PC-9 (cell line): ENCODE data around the gene RFWD3. TPM values are rescaled to one million over a fixed set of nuclear protein-coding genes. Genes with fewer than 3 reads are reported as not detected.

Experiments used
- BruUV-seq: library from RNA; stranded (reverse); fragments of 400-500 nt; replicated peaks from 2 replicates; lab custom pipeline; 2021; lab: Mats Ljungman, UMichigan
- CTCF ChIA-PET: fragments of 300-600 bp; sonication (Branson Sonifier 250); formaldehyde crosslinking; loops from one replicate; lab custom pipeline; 2022; ENCODE audit warnings: antibody characterized with exemption; lab: Charles Lee
- POLR2A ChIA-PET: fragments of 300-600 bp; sonication (Branson Sonifier 250); formaldehyde crosslinking; loops from one replicate; lab custom pipeline; 2022; ENCODE audit warnings: antibody characterized with exemption; ENCODE audit not compliant: unreplicated experiment; lab: Charles Lee
- DNase-seq, 2 experiments: peaks; one replicate each; pipeline versions ENCODE4 v3.0.0 to v3.0.0-alpha.2; 2015 to 2022; ENCODE audit warnings: mixed read lengths in 1 of 2
- H2AFZ ChIP-seq: fragments of 200-600 bp; sonication (generic); 2 replicates; pipeline ENCODE4 v1.8.1; 2017; ENCODE audit warnings: antibody characterized with exemption
- H3F3A ChIP-seq: fragments of 200-600 bp; sonication (generic); 2 replicates; pipeline ENCODE4 v1.8.1; 2017; ENCODE audit warnings: antibody characterized with exemption, mild to moderate bottlenecking, low read depth; ENCODE audit not compliant: insufficient read depth
- H3K27ac ChIP-seq: fragments of 200-600 bp; sonication (generic); 2 replicates; pipeline ENCODE4 v1.6.1; 2016; ENCODE audit warnings: mixed run types
- H3K27me3 ChIP-seq: fragments of 200-600 bp; sonication (generic); 2 replicates; pipeline ENCODE4 v1.6.1; 2016; ENCODE audit warnings: low read depth, mixed run types; ENCODE audit not compliant: insufficient read depth
- H3K36me3 ChIP-seq: fragments of 200-600 bp; sonication (generic); 2 replicates; pipeline ENCODE4 v1.6.1; 2016; ENCODE audit warnings: low read depth, mixed run types
- H3K4me1 ChIP-seq: fragments of 200-600 bp; sonication (generic); replicated peaks from 2 replicates; pipeline ENCODE4 v1.6.1; 2016; ENCODE audit warnings: mixed run types; ENCODE audit not compliant: insufficient read depth
- H3K4me2 ChIP-seq: fragments of 200-600 bp; sonication (generic); 2 replicates; pipeline ENCODE4 v1.6.1; 2017; ENCODE audit warnings: mixed run types
- H3K4me3 ChIP-seq: fragments of 200-600 bp; sonication (generic); 2 replicates; pipeline ENCODE4 v1.6.1; 2016; ENCODE audit warnings: mixed run types
- H3K79me2 ChIP-seq: fragments of 200-600 bp; sonication (generic); 2 replicates; pipeline ENCODE4 v1.6.1; 2017; ENCODE audit warnings: low read depth, mixed run types
- H3K9me2 ChIP-seq: fragments of 200-600 bp; sonication (generic); 2 replicates; pipeline ENCODE4 v1.8.1; 2017; ENCODE audit warnings: mild to moderate bottlenecking; ENCODE audit not compliant: insufficient read depth
- H3K9me3 ChIP-seq: fragments of 200-600 bp; sonication (generic); 2 replicates; pipeline ENCODE4 v1.8.1; 2016; ENCODE audit warnings: low read depth; ENCODE audit not compliant: insufficient read depth
- H4K20me1 ChIP-seq: fragments of 200-600 bp; sonication (generic); 2 replicates; pipeline ENCODE4 v1.8.1; 2017; ENCODE audit not compliant: insufficient read depth
- CTCF ChIP-seq: fragments of 200-600 bp; sonication (generic); conservative IDR thresholded peaks from 2 replicates; pipeline ENCODE4 v1.6.1; 2017; ENCODE audit warnings: mixed run types, antibody characterized with exemption, mild to moderate bottlenecking, moderate library complexity
- EZH2 ChIP-seq: fragments of 200-600 bp; sonication (generic); IDR thresholded peaks from 2 replicates; pipeline ENCODE4 v1.8.0; 2017; ENCODE audit warnings: antibody characterized with exemption, low read depth
- intact Hi-C: fragments of 100-400 bp; cut with micrococcal nuclease; formaldehyde crosslinking; loops from one replicate; pipeline ENCODE4 v1.10.0; 2022; ENCODE audit not compliant: unreplicated experiment
- total RNA-seq: library from RNA; stranded (reverse); gene quantifications from 2 replicates; pipeline ENCODE4 v1.2.3, GENCODE V29; 2021

Gene RFWD3
- total RNA-seq, 1 experiment from 2014 or later, result 49.5 TPM

- H3K27me3 ChIP-seq, result no peaks in the 10 kb centered on the region
- ChIA-PET CTCF (interaction anchor here (0.5 kb wide), 1 partner anchor 139 kb away, joined by 3 read pairs; no protein-coding TSS in a partner anchor), POLR2A (interaction anchor here (0.6 kb wide), 1 partner anchor 776 kb away, joined by 3 read pairs; no protein-coding TSS in a partner anchor)
- intact Hi-C loops, result no loop called here
- no TSS peak for BruUV-seq
- peaks cover 61% of the 10 kb centered on the region for H3K79me2 ChIP-seq
- no peak for TF ChIP-seq CTCF
- no peak for TF ChIP-seq EZH2
- H3K4me3 ChIP-seq, result no peak overlapping the region
- no peaks in the 10 kb centered on the region for H3K9me2 ChIP-seq
- no peaks in the 10 kb centered on the region for H3K9me3 ChIP-seq
- no peak overlapping the region for H3K27ac ChIP-seq
- H3K4me2 ChIP-seq, result no peak overlapping the region
- H3K4me1 ChIP-seq, result 0 out of 2 replicates have a peak, but pooled peaks cover 8% of the 10 kb centered on the region
- DNase-seq, result no peak
- H3F3A ChIP-seq, result peaks cover 25% of the 10 kb centered on the region
- H4K20me1 ChIP-seq, result peaks cover 40% of the 10 kb centered on the region
- no peak overlapping the region for H2AFZ ChIP-seq
- H3K36me3 ChIP-seq, result peaks cover 28% of the 10 kb centered on the region
These were observed 14.8 kb downstream of the RFWD3 start for GRCh38 chr16:74651841-74652240.

GRCh38 chr16:74650966-74651567, 15.6 kb downstream of the RFWD3 start:
- Histone ChIP-seq H3K4me3 (no peak overlapping the region), H3K4me1 (0 out of 2 replicates have a peak, but pooled peaks cover 8% of the 10 kb centered on the region), H3K27ac (no peak overlapping the region), H3K36me3 (peaks cover 24% of the 10 kb centered on the region), H3F3A (peaks cover 23% of the 10 kb centered on the region), H3K79me2 (peaks cover 55% of the 10 kb centered on the region), H3K9me3 (no peaks in the 10 kb centered on the region), H3K4me2 (no peak overlapping the region), H3K27me3 (no peaks in the 10 kb centered on the region), H4K20me1 (peaks cover 37% of the 10 kb centered on the region), H3K9me2 (no peaks in the 10 kb centered on the region), H2AFZ (no peak overlapping the region)
- intact Hi-C loops, result no loop called here
- BruUV-seq, result no TSS peak
- DNase-seq, result no peak
- ChIA-PET POLR2A (no interaction called here), CTCF (no interaction called here)
- TF ChIP-seq EZH2 (no peak), CTCF (peak; percentile 76)

GRCh38 chr16:74649839-74650504, 16.7 kb downstream of the RFWD3 start:
- POLR2A ChIA-PET, result no interaction called here

More at GRCh38 chr16:74649839-74650504, 16.7 kb downstream of the RFWD3 start:
- peaks cover 48% of the 10 kb centered on the region for H3K79me2 ChIP-seq
- H3K36me3 ChIP-seq, result peaks cover 24% of the 10 kb centered on the region
- no peaks in the 10 kb centered on the region for H3K9me2 ChIP-seq
- H3K27ac ChIP-seq, result no peak overlapping the region
- DNase-seq, result no peak
- H3K9me3 ChIP-seq, result no peaks in the 10 kb centered on the region
- peaks cover 23% of the 10 kb centered on the region for H3F3A ChIP-seq
- no TSS peak for BruUV-seq
- TF ChIP-seq EZH2, result no peak
- no peak for TF ChIP-seq CTCF
- peaks cover 37% of the 10 kb centered on the region for H4K20me1 ChIP-seq
- 0 out of 2 replicates have a peak, but pooled peaks cover 8% of the 10 kb centered on the region for H3K4me1 ChIP-seq
- no peak overlapping the region for H3K4me3 ChIP-seq
- no peaks in the 10 kb centered on the region for H3K27me3 ChIP-seq
- intact Hi-C loops, result no loop called here
- H2AFZ ChIP-seq, result no peak overlapping the region
- H3K4me2 ChIP-seq, result no peak overlapping the region
- CTCF ChIA-PET, result no interaction called here
